Measurements from ENCODE around the gene KLF5. TPM values are rescaled to one million over a fixed set of nuclear protein-coding genes. Genes with fewer than 3 reads are reported as not detected.

Gene KLF5
- total RNA-seq, 2 donors from 2014 or later, result 6.6 to 17.9 TPM

GRCh38 chr13:73061876-73062275, 3.1 kb downstream of the KLF5 start:
- intact Hi-C loops (cut with DNase I), result no loop called here
- ATAC-seq (no peak), DNase-seq (no peak)
- no peak overlapping the region for H3K4me3 ChIP-seq
- TF ChIP-seq CTCF (IDR thresholded peaks at IDR 0.05) (no peak), POLR2A (IDR thresholded peaks at IDR 0.05) (no peak)
- H3K36me3 ChIP-seq (replicated peaks in 1 of 2; ENCODE audit: insufficient read depth in 1 of 2, low read depth in 2 of 2), result no peaks in the 10 kb centered on the region
- peaks cover 49% of the 10 kb centered on the region for H3K4me1 ChIP-seq
- 61 to 66% methylated on average over 9 of the region's 9 CpGs for WGBS, 2 donors
- no peaks in the 10 kb centered on the region for H3K9me3 ChIP-seq
- H3K27me3 ChIP-seq, result no peaks in the 10 kb centered on the region
- peak overlapping the region in 2 of 4 donors; percentile 30 to 89 for H3K27ac ChIP-seq

GRCh38 chr13:73062468-73062867, 3.7 kb downstream of the KLF5 start:
- no peak for ATAC-seq

GRCh38 chr13:73063166-73063565, 4.4 kb downstream of the KLF5 start:
- Histone ChIP-seq H3K36me3 (replicated peaks in 1 of 2; ENCODE audit: insufficient read depth in 1 of 2, low read depth in 2 of 2) (no peaks in the 10 kb centered on the region), H3K27ac (no peak overlapping the region), H3K9me3 (no peaks in the 10 kb centered on the region), H3K4me1 (peaks cover 43% of the 10 kb centered on the region), H3K27me3 (no peaks in the 10 kb centered on the region), H3K4me3 (no peak overlapping the region)
- DNase-seq (no peak), ATAC-seq (no peak)
- intact Hi-C loops (cut with DNase I), result no loop called here
- no peak for TF ChIP-seq CTCF (IDR thresholded peaks at IDR 0.05)
- WGBS, 2 donors, result 50 to 51% methylated on average over 3 of the region's 3 CpGs

More at GRCh38 chr13:73062468-73062867, 3.7 kb downstream of the KLF5 start:
- Histone ChIP-seq H3K4me3 (no peak overlapping the region), H3K9me3 (no peaks in the 10 kb centered on the region), H3K27me3 (no peaks in the 10 kb centered on the region), H3K27ac (peak overlapping the region in 1 of 4 donors; percentile 30), H3K36me3 (replicated peaks in 1 of 2; ENCODE audit: insufficient read depth in 1 of 2, low read depth in 2 of 2) (no peaks in the 10 kb centered on the region), H3K4me1 (peaks cover 49% of the 10 kb centered on the region)
- TF ChIP-seq CTCF (IDR thresholded peaks at IDR 0.05) (no peak), POLR2A (IDR thresholded peaks at IDR 0.05) (no peak)
- WGBS, 2 donors, result 92 to 94% methylated on average over 13 of the region's 13 CpGs
- DNase-seq, result no peak
- intact Hi-C loops (cut with DNase I), result no loop called here

- intact Hi-C loops (cut with DNase I), result no loop called here
- peaks cover 51% of the 10 kb centered on the region for H3K4me1 ChIP-seq
- no peaks in the 10 kb centered on the region for H3K36me3 ChIP-seq (replicated peaks in 1 of 2; ENCODE audit: insufficient read depth in 1 of 2, low read depth in 2 of 2)
- no peak for DNase-seq
- no peak overlapping the region for H3K4me3 ChIP-seq
- no peaks in the 10 kb centered on the region for H3K27me3 ChIP-seq
- ATAC-seq, result peak; percentile 30
- no peak for TF ChIP-seq CTCF (IDR thresholded peaks at IDR 0.05)
- TF ChIP-seq POLR2A (IDR thresholded peaks at IDR 0.05), result no peak
- H3K27ac ChIP-seq, result peak overlapping the region in 1 of 4 donors; percentile 23
- H3K9me3 ChIP-seq, result no peaks in the 10 kb centered on the region
- 27 to 40% methylated on average over 2 of the region's 2 CpGs for WGBS, 2 donors
Observed at GRCh38 chr13:73065036-73065435, 6.2 kb downstream of the KLF5 start.

GRCh38 chr13:73065665-73066340, 7.0 kb downstream of the KLF5 start:
- no peak overlapping the region for H3K4me3 ChIP-seq
- intact Hi-C loops (cut with DNase I), result no loop called here
- peak in 1 of 7 experiments; percentile 1 for TF ChIP-seq CTCF (IDR thresholded peaks at IDR 0.05)
- no peak for TF ChIP-seq POLR2A (IDR thresholded peaks at IDR 0.05)
- no peaks in the 10 kb centered on the region for H3K36me3 ChIP-seq (replicated peaks in 1 of 2; ENCODE audit: insufficient read depth in 1 of 2, low read depth in 2 of 2)
- WGBS, 2 donors, result 38 to 42% methylated on average over 7 of the region's 7 CpGs
- no peaks in the 10 kb centered on the region for H3K9me3 ChIP-seq
- DNase-seq, result peak in 3 of 4 donors; percentile 25 to 31 (median 29)
- peak overlapping the region in 3 of 4 donors; percentile 23 to 45 (median 26) for H3K27ac ChIP-seq
- H3K4me1 ChIP-seq, result peaks cover 51% of the 10 kb centered on the region
- peak; percentile 85 for ATAC-seq
- no peaks in the 10 kb centered on the region for H3K27me3 ChIP-seq

Data from body of pancreas (tissue), 4 donors.